ENCODE data around the gene KCNJ2. TPM values are rescaled to one million over a fixed set of nuclear protein-coding genes. Genes with fewer than 3 reads are reported as not detected.

The KCNJ2 gene
- total RNA-seq, 1 donor from 2014 or later, result 2.6 TPM

GRCh38 chr17:70172923-70173322 lies 3.6 kb downstream of the KCNJ2 start:
- Mint-ChIP-seq H3K4me3 (ENCODE audit: low read depth) (no peak overlapping the region), H3K27ac (no peak overlapping the region)

GRCh38 chr17:70173681-70174080 lies 4.3 kb downstream of the KCNJ2 start:
- TF ChIP-seq CTCF (IDR thresholded peaks at IDR 0.05; ENCODE audit: unreplicated experiment), result no peak
- H3K36me3 Mint-ChIP-seq (ENCODE audit: insufficient read depth), result no peaks in the 10 kb centered on the region
- H3K27ac Mint-ChIP-seq, result no peak overlapping the region
- H3K4me1 Mint-ChIP-seq (ENCODE audit: low read depth), result peaks cover 11% of the 10 kb centered on the region
- no peaks in the 10 kb centered on the region for H3K9me3 Mint-ChIP-seq (ENCODE audit: low read depth)
- DNase-seq (ENCODE audit: low spot score, unreplicated experiment), result no peak
- peaks cover 43% of the 10 kb centered on the region for H3K27me3 Mint-ChIP-seq
- no peak overlapping the region for H3K4me3 Mint-ChIP-seq (ENCODE audit: low read depth)

More at GRCh38 chr17:70172923-70173322, 3.6 kb downstream of the KCNJ2 start:
- TF ChIP-seq CTCF (IDR thresholded peaks at IDR 0.05; ENCODE audit: unreplicated experiment), result no peak
- Mint-ChIP-seq H3K36me3 (ENCODE audit: insufficient read depth) (no peaks in the 10 kb centered on the region), H3K4me1 (ENCODE audit: low read depth) (peaks cover 17% of the 10 kb centered on the region), H3K27me3 (peaks cover 43% of the 10 kb centered on the region), H3K9me3 (ENCODE audit: low read depth) (no peaks in the 10 kb centered on the region)
- DNase-seq (ENCODE audit: low spot score, unreplicated experiment), result no peak

GRCh38 chr17:70181376-70181775 lies 12.0 kb downstream of the KCNJ2 start:
- no peaks in the 10 kb centered on the region for H3K4me1 Mint-ChIP-seq (ENCODE audit: low read depth)
- no peak overlapping the region for H3K27ac Mint-ChIP-seq
- DNase-seq (ENCODE audit: low spot score, unreplicated experiment), result no peak
- H3K4me3 Mint-ChIP-seq (ENCODE audit: low read depth), result no peak overlapping the region
- H3K9me3 Mint-ChIP-seq (ENCODE audit: low read depth), result no peaks in the 10 kb centered on the region
- no peaks in the 10 kb centered on the region for H3K36me3 Mint-ChIP-seq (ENCODE audit: insufficient read depth)
- H3K27me3 Mint-ChIP-seq, result peaks cover 12% of the 10 kb centered on the region
- no peak for TF ChIP-seq CTCF (IDR thresholded peaks at IDR 0.05; ENCODE audit: unreplicated experiment)

GRCh38 chr17:70181866-70182265 lies 12.5 kb downstream of the KCNJ2 start:
- Mint-ChIP-seq H3K27ac (no peak overlapping the region), H3K4me3 (ENCODE audit: low read depth) (no peak overlapping the region), H3K27me3 (peaks cover 12% of the 10 kb centered on the region), H3K4me1 (ENCODE audit: low read depth) (no peaks in the 10 kb centered on the region), H3K36me3 (ENCODE audit: insufficient read depth) (no peaks in the 10 kb centered on the region), H3K9me3 (ENCODE audit: low read depth) (no peaks in the 10 kb centered on the region)
- no peak for TF ChIP-seq CTCF (IDR thresholded peaks at IDR 0.05; ENCODE audit: unreplicated experiment)
- no peak for DNase-seq (ENCODE audit: low spot score, unreplicated experiment)

- Mint-ChIP-seq H3K9me3 (ENCODE audit: low read depth) (no peaks in the 10 kb centered on the region), H3K4me3 (ENCODE audit: low read depth) (no peak overlapping the region), H3K27ac (no peak overlapping the region), H3K36me3 (ENCODE audit: insufficient read depth) (no peaks in the 10 kb centered on the region), H3K4me1 (ENCODE audit: low read depth) (no peaks in the 10 kb centered on the region), H3K27me3 (peaks cover 12% of the 10 kb centered on the region)
- no peak for TF ChIP-seq CTCF (IDR thresholded peaks at IDR 0.05; ENCODE audit: unreplicated experiment)
- DNase-seq (ENCODE audit: low spot score, unreplicated experiment), result no peak
Measured at GRCh38 chr17:70183508-70183907, 14.2 kb downstream of the KCNJ2 start.

All from progenitor cell of endocrine pancreas (in vitro differentiated cells).